Stimulated activated CD4-positive, alpha-beta T cell treated with anti-CD3 and anti-CD28 coated beads, Interleukin-1b, Interleukin-23, amount 100 ng/mL, for 1 hour (primary cell): ENCODE data around the gene CARMIL3.

Source experiments
- DNase-seq, 2 donors: peaks; one replicate each; pipeline ENCODE4 v3.0.0-alpha.2; 2020; ENCODE audit warnings: low read depth in 2 of 2

The CARMIL3 gene

DNA sequence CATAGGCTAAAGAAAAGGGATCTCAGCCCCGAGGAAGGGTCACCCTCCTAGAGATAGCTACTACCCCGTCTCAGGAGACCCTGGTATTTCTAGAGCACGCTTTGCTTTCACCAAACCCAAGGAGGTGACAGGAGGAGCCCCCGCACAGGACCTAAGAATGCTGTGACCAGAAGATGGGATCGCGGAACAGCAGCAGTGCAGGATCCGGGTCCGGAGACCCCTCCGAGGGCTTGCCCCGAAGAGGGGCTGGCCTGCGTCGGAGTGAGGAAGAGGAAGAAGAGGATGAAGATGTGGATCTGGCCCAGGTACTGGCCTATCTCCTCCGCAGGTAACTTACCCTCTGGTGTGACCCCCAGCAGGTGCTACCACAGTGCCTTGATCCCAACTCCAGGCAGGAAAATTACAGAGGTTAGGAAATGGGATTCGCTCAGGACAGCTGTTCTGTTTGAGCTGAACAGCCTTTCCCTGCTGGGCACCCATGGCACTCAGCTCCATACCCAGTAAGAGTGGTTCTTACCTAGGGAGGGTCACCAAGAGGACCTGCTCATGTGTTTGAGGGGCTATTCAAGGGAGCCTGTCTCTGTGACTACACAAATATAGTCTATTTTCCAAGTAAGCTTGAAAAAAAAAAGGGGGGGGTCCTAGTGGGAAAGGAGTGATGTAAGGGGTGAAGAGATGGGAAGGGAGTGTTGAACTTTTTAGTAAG lies 63.8 kb downstream of the CARMIL3 start:
- no peak for DNase-seq

DNA sequence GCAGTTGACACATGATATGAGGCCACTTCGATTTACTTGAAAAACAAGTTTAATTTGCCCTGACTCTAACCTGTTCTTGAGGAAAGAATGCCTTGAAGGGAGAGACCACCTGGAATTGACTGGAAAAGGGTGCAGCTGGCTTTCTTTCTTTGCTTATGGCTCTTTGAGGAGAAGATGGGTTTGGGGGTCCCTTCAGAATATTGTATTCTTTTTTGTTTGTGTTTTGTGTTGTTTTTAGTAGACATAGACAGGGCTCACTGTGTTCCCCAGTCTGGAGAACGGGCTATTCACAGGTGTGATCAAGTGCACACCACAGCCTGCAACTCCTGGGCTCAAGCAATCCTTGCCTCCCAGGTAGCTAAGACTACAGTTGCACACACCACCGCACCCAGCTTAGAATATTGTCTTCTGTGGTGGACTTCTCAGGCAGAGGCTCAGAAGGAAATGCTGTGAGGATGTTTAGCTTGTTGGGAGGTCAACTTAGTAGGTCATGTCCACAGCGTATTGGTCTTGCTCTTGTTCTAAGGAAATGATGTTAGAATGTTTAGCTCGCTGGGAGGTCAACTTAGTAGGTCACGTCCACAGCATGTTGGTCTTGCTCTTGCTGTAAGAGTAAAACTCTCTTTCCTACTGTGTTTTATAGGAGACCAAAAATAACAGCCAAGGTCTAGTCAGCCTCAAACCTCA lies 64.5 kb downstream of the CARMIL3 start:
- no peak for DNase-seq

DNA sequence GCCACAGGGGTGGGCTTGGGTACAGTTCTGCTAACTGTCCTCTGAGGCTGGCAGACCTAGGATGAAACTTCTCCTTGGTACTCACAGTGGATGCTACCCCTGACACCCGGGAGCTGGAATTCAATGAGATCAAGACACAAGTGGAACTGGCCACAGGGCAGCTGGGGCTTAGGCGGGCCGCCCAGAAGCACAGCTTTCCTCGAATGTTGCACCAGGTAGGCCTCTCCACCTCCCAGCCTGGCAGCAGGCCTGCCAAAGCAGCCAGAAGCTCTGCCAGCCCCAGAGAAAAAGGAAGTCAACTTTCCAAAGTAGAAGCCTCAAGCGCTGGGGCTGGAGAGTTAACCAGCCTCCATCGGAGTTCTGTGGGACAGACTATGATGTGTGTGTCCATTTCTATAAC lies 65.4 kb downstream of the CARMIL3 start:
- DNase-seq: no peak
